ENCODE data around the gene TET3.

Gene TET3

DNA sequence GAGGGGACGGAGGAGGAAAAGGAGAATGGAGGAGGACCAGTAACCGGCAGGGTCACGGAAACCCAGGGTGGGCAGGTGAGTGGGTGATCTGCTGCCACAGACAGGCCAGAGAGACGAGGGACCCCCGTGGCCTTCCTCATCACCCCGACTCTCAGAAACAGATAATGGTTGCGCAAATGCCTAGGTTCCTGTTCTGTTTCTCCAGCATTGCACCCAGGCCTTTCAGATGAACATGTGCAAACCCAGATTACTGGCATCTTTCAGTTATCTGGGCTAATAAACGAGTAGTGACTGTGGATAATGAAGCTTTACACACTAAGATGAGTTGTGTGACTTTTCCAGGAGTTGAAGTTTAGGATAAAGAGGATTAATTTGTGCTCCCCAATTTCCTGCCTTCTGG lies 46.5 kb downstream of the TET3 start:
- no peak for DNase-seq (ENCODE audit: low read depth, low spot score)

DNA sequence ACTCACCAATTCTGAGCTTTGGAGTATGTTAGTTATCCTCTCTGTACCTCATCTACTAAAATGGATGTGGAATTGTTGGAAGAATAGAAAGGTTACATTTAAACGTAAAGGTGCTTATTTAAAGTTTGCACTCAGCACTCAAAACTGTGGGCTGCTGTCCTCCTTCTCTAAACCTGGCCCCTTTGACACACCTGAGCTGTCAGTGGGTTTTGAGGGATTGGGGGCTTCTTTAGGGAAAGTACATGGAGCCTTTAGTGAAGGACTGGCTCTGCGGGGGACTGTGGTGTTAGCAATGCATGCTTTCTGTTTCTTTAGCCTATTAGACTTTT lies 47.2 kb downstream of the TET3 start:
- no peak for DNase-seq (ENCODE audit: low read depth, low spot score)

DNA sequence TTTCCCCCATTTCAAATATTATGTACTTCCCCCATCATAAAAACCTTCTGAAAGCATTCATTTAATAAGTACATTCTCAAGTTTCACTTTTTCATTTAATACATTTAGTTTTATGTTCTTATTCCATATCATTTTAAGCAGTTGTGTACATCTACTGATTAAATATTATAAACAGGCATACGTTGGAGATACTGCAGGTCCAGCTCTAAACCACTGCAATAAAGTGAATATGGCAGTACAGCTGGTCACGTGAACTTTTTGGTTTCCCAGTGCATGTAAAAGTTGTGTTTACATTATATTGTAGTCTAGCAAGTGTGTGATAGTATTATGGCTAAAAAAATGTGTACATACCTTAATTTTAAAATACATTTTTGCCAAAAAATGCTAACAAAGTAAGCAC lies 48.7 kb downstream of the TET3 start:
- no peak for DNase-seq (ENCODE audit: low read depth, low spot score)
